ENCODE results near the gene BLVRA. TPM values are rescaled to one million over a fixed set of nuclear protein-coding genes. Genes with fewer than 3 reads are reported as not detected.

BLVRA gene
- total and polyA plus RNA-seq, 11 donors = 32.6 to 68.3 (median 44.1) TPM

DNA sequence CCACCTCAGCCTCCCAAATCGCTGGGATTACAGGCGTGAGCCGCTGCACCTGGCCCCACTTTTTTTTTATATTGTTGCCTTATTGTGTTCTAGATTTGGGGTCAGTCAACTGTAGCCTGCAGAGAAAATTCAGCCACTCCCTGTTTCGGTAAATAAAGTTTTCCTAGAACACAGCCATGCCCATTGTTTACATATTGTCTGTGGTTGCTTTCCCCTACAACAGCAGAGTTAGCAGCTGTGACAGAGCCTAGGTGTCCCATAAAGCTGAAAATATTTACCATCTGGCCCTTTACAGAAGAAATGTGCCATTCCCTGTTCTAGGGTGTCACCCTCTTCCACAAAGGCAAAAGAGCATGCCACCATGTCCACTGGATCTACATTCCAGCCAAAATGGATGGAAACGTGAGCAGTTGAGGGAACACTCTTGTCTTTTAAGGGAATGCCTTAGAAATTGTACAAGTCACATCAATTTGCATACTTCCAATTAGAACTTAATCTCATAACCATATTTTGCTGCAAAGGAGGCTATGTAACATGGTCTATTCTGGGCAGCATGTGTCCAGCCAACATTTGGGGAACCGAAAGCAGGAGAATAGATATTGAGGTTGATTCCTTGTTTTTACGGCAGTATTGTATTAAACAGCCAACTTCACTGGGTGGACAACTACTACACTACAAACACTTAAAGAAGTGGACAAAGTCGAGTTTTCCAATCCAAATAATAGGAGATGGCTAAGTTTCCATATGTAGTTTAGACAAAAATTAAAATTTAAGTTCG lies 11.0 kb upstream of the BLVRA start:
- no peak for DNase-seq
- H3K27ac ChIP-seq = no peak overlapping the region
- intact Hi-C loops (cut with DNase I) = no loop called here
- no peak for TF ChIP-seq POLR2A (IDR thresholded peaks at IDR 0.05)
- TF ChIP-seq, protein P1, sequence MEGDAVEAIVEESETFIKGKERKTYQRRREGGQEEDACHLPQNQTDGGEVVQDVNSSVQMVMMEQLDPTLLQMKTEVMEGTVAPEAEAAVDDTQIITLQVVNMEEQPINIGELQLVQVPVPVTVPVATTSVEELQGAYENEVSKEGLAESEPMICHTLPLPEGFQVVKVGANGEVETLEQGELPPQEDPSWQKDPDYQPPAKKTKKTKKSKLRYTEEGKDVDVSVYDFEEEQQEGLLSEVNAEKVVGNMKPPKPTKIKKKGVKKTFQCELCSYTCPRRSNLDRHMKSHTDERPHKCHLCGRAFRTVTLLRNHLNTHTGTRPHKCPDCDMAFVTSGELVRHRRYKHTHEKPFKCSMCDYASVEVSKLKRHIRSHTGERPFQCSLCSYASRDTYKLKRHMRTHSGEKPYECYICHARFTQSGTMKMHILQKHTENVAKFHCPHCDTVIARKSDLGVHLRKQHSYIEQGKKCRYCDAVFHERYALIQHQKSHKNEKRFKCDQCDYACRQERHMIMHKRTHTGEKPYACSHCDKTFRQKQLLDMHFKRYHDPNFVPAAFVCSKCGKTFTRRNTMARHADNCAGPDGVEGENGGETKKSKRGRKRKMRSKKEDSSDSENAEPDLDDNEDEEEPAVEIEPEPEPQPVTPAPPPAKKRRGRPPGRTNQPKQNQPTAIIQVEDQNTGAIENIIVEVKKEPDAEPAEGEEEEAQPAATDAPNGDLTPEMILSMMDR (IDR thresholded peaks at IDR 0.05) = no peak
- 86 to 88% (median 87%) methylated on average over 9 of the region's 9 CpGs for WGBS, 4 donors
- H3K27me3 ChIP-seq = no peaks in the 10 kb centered on the region
- H3K4me1 ChIP-seq = peaks cover 0 to 9% (median 0%) of the 10 kb centered on the region in 12 donors
- H3K9me3 ChIP-seq = no peaks in the 10 kb centered on the region
- no peak overlapping the region for H3K4me3 ChIP-seq
- H3K36me3 ChIP-seq = no peaks in the 10 kb centered on the region
- ATAC-seq = no peak

DNA sequence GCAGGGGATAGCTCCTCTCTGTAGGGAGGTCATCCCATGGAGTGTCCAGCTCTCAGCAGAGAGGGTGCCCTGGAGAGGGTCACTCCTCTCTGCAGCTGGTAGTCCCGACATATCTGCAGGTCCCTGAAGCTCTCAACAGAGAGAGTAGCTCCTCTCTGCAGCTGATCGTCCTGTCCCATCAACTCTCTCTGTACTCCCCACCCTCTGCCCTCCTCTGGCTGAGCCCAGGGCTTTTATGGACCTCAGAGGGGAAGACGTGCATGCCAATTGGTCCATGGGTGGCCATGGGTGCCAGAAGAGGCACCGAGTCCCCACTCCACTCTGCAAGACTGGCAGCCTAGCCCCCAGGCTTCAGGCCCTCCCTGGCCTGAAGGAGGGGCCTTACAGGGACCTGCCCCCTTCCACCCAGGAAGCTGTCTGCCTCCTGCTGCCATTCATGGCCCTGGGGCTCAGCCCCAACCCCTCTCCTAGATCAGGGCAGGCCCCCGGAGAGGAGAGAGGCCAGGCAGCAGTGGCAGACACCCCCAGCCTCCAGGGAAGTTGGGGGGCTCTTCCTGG lies 9.0 kb upstream of the BLVRA start:
- DNase-seq = no peak
- no peak overlapping the region for H3K27ac ChIP-seq
- H3K27me3 ChIP-seq = no peaks in the 10 kb centered on the region
- TF ChIP-seq POLR2A (IDR thresholded peaks at IDR 0.05) = no peak
- TF ChIP-seq, protein P1 (IDR thresholded peaks at IDR 0.05) = no peak
- WGBS, 4 donors = 66 to 94% (median 71%) methylated on average over 3 to 5 of the region's 5 CpGs; no CpG with 5 or more reads in 1 of the 4 donors
- intact Hi-C loops (cut with DNase I) = no loop called here
- H3K9me3 ChIP-seq = no peaks in the 10 kb centered on the region
- no peaks in the 10 kb centered on the region for H3K36me3 ChIP-seq
- H3K4me1 ChIP-seq = peaks cover 0 to 23% (median 0%) of the 10 kb centered on the region in 12 donors
- H3K4me3 ChIP-seq = no peak overlapping the region
- ATAC-seq = no peak

DNA sequence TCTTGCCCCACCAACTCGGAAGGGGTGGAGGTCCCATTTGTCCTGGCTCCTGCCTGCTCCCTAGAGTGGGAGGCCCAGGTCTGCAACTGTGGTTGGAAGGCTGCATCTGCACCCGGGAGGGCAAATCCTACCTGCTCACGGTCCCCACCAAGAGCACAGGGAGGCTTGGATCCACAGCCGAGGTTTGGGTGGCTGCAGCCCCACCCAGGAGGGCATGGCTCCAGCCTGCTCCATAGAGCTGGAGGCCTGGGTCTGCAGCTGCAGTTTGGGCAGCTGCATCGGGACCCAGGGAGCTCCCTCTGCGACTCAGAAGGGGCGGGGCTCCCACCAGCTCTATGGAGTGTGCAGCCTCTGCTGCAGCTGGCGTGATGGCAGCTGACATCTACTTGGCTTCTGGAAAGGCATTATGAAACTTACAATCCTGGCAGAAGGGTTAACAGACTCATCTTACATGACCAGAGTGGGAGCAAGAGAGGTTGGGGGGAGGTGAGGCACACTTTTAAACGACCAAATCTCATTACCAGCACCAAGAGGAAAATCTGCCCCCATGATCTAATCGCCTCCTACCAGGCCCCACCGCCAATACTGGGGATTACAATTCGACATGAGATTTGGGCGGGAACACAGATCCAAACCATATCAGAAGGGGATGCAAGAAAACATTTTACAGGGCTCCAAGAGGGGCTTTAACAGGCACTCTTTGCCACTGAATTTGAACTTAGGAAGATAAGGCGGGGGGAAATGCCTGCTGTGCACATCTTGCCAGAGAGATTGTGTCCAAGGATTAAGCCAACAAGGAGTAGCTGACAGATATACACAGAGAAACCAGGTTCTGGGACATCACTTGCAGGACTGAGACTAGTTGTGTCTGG lies 8.2 kb upstream of the BLVRA start:
- H3K27me3 ChIP-seq = no peaks in the 10 kb centered on the region
- DNase-seq (peak in 1 of 5 donors; percentile 35), ATAC-seq (peak in 1 of 4 donors; percentile 33)
- H3K36me3 ChIP-seq = no peaks in the 10 kb centered on the region
- H3K4me3 ChIP-seq = no peak overlapping the region
- peaks cover 0 to 27% (median 0%) of the 10 kb centered on the region in 12 donors for H3K4me1 ChIP-seq
- intact Hi-C loops (cut with DNase I) = no loop called here
- no peaks in the 10 kb centered on the region for H3K9me3 ChIP-seq
- 60 to 73% (median 63%) methylated on average over 11 to 14 of the region's 14 CpGs for WGBS, 4 donors
- no peak for TF ChIP-seq POLR2A (IDR thresholded peaks at IDR 0.05)
- TF ChIP-seq, protein P1 (IDR thresholded peaks at IDR 0.05) = no peak
- H3K27ac ChIP-seq = no peak overlapping the region

DNA sequence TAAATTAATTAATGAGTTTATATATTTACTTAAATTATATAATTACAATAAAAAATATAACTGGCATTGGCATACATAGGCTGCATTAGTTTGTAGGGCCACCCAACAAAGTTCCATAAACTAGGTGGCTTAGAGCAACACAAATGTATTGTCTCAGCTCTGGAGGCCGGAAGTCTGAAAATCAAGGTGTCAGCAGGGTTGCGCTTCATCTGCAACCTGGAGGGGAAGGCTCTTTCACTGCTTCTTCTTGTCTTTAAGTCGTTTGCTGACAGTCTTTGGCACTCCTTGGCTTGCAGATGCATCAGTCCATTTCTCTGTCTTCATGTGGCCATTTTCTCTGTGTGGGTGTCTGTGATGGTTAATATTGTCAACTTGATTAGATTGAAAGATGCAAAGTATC lies 6.1 kb upstream of the BLVRA start:
- peaks cover 0 to 38% (median 0%) of the 10 kb centered on the region in 12 donors for H3K4me1 ChIP-seq
- no peak overlapping the region for H3K4me3 ChIP-seq
- DNase-seq (no peak), ATAC-seq (no peak)
- H3K27me3 ChIP-seq = no peaks in the 10 kb centered on the region
- no peaks in the 10 kb centered on the region for H3K9me3 ChIP-seq
- intact Hi-C loops (cut with DNase I) = no loop called here
- no peak overlapping the region for H3K27ac ChIP-seq
- 72 to 81% (median 76%) methylated on average over 3 of the region's 3 CpGs for WGBS, 4 donors
- no peak for TF ChIP-seq POLR2A (IDR thresholded peaks at IDR 0.05)
- TF ChIP-seq, protein P1 (IDR thresholded peaks at IDR 0.05) = no peak
- H3K36me3 ChIP-seq = no peaks in the 10 kb centered on the region
